Measurements from ENCODE around the gene MEIOC.
"Not testable (repeated sequence)": the region's sequence is repeated elsewhere in the genome, so short reads cannot be mapped to it uniquely, and the experiment has no call there.

The MEIOC gene

GRCh38 chr17:44655983-44656710 is at the start of gene MEIOC:
Gene MEIOC, plus strand, starts transcription at chr17:44656468. Its CDS starts 146 bp downstream, at chr17:44656614.
- DNase-seq = no peak

- no peak for DNase-seq
These were observed 49.6 kb upstream of the MEIOC start for GRCh38 chr17:44606658-44607057.

- DNase-seq = no peak
These were observed 48.2 kb upstream of the MEIOC start for GRCh38 chr17:44607836-44608690.

GRCh38 chr17:44608727-44609435 is 47.4 kb upstream of the MEIOC start:
- no peak for DNase-seq

GRCh38 chr17:44610331-44610730 is 45.9 kb upstream of the MEIOC start:
- no peak for DNase-seq

GRCh38 chr17:44610871-44611270 is 45.4 kb upstream of the MEIOC start:
- DNase-seq = no peak

- DNase-seq = no peak
These were observed 41.4 kb upstream of the MEIOC start for GRCh38 chr17:44614862-44615261.

- DNase-seq = not testable (repeated sequence)
These were observed 37.6 kb upstream of the MEIOC start for GRCh38 chr17:44618652-44619051.

- no peak for DNase-seq
These were observed 33.1 kb upstream of the MEIOC start for GRCh38 chr17:44623070-44623725.

- no peak for DNase-seq
These were observed 28.6 kb upstream of the MEIOC start for GRCh38 chr17:44627513-44628242.

- DNase-seq = no peak
These were observed 27.8 kb upstream of the MEIOC start for GRCh38 chr17:44628243-44629188.

GRCh38 chr17:44629314-44629713 is 27.0 kb upstream of the MEIOC start:
- no peak for DNase-seq

GRCh38 chr17:44630703-44631102 is 25.6 kb upstream of the MEIOC start:
- DNase-seq = no peak

GRCh38 chr17:44633998-44634397 is 22.3 kb upstream of the MEIOC start:
- DNase-seq = no peak

GRCh38 chr17:44634401-44634800 is 21.9 kb upstream of the MEIOC start:
- not testable (repeated sequence) for DNase-seq

- DNase-seq = no peak
These were observed 19.7 kb upstream of the MEIOC start for GRCh38 chr17:44636562-44636961.

GRCh38 chr17:44637066-44637465 is 19.2 kb upstream of the MEIOC start:
- no peak for DNase-seq

GRCh38 chr17:44642834-44643233 is 13.4 kb upstream of the MEIOC start:
- no peak for DNase-seq

- no peak for DNase-seq
These were observed 10.9 kb upstream of the MEIOC start for GRCh38 chr17:44645341-44645740.

- DNase-seq = no peak
These were observed 10.0 kb upstream of the MEIOC start for GRCh38 chr17:44646280-44646679.

- DNase-seq = no peak
These were observed 8.5 kb upstream of the MEIOC start for GRCh38 chr17:44647736-44648135.

Measured in cerebellar nuclear complex (tissue), 1 donor.